Hepatocyte (in vitro differentiated cells): ENCODE data around the gene TXNRD1. TPM values are rescaled to one million over a fixed set of nuclear protein-coding genes. Genes with fewer than 3 reads are reported as not detected.
A peak's percentile ranks its signal among the peaks of the same experiment; 100 is the strongest.

Source experiments
- DNase-seq: peaks from one replicate; pipeline ENCODE4 v3.0.0-alpha.2; 2016; ENCODE audit warnings: low spot score
- H2AFZ ChIP-seq: fragments of 200-600 bp; sonication (generic); 2 replicates; pipeline ENCODE4 v1.6.0; 2016; ENCODE audit warnings: antibody characterized with exemption, mild to moderate bottlenecking
- H3K27ac ChIP-seq: fragments of 200-600 bp; sonication (generic); 2 replicates; pipeline ENCODE4 v1.5.1; 2016; ENCODE audit warnings: mild to moderate bottlenecking
- H3K27me3 ChIP-seq: fragments of 200-600 bp; sonication (generic); 2 replicates; pipeline ENCODE4 v1.6.1; 2016
- H3K36me3 ChIP-seq: fragments of 200-600 bp; sonication (generic); replicated peaks from 2 replicates; pipeline ENCODE4 v1.5.1; 2016; ENCODE audit warnings: low read depth; ENCODE audit not compliant: insufficient read depth
- H3K4me1 ChIP-seq: fragments of 200-600 bp; sonication (generic); 2 replicates; pipeline ENCODE4 v1.5.1; 2016; ENCODE audit warnings: mild to moderate bottlenecking, moderate library complexity; ENCODE audit not compliant: insufficient read depth
- H3K4me2 ChIP-seq: fragments of 200-600 bp; sonication (generic); 2 replicates; pipeline ENCODE4 v1.6.0; 2016
- H3K4me3 ChIP-seq: fragments of 200-600 bp; sonication (generic); 2 replicates; pipeline ENCODE4 v1.5.1; 2016; ENCODE audit warnings: mild to moderate bottlenecking
- H3K79me2 ChIP-seq: fragments of 200-600 bp; sonication (generic); 2 replicates; pipeline ENCODE4 v1.6.0; 2017; ENCODE audit warnings: mild to moderate bottlenecking
- H3K9me2 ChIP-seq: fragments of 200-600 bp; sonication (generic); replicated peaks from 2 replicates; pipeline ENCODE4 v1.6.0; 2017; ENCODE audit warnings: mild to moderate bottlenecking; ENCODE audit not compliant: insufficient read depth
- H3K9me3 ChIP-seq: fragments of 200-600 bp; sonication (generic); 2 replicates; pipeline ENCODE4 v1.5.1; 2016; ENCODE audit warnings: low read depth, mild to moderate bottlenecking
- H4K20me1 ChIP-seq: fragments of 200-600 bp; sonication (generic); 2 replicates; pipeline ENCODE4 v1.6.0; 2016; ENCODE audit warnings: mild to moderate bottlenecking; ENCODE audit not compliant: insufficient read depth, poor library complexity, severe bottlenecking
- CTCF ChIP-seq: fragments of 200-600 bp; sonication (generic); IDR thresholded peaks from 2 replicates; pipeline ENCODE4 v1.5.1; 2016; ENCODE audit warnings: antibody characterized with exemption, mild to moderate bottlenecking; ENCODE audit not compliant: poor library complexity
- EZH2 ChIP-seq: fragments of 200-600 bp; sonication (generic); IDR thresholded peaks from 2 replicates; pipeline ENCODE4 v1.6.1; 2016; ENCODE audit warnings: antibody characterized with exemption, mild to moderate bottlenecking, borderline replicate concordance
- EZH2phosphoT487 ChIP-seq: fragments of 200-600 bp; sonication (generic); IDR thresholded peaks from one replicate; pipeline ENCODE4 v1.6.1; 2018; ENCODE audit warnings: antibody characterized with exemption, mild to moderate bottlenecking, low read depth, moderate library complexity; ENCODE audit not compliant: unreplicated experiment, severe bottlenecking
- WGBS: methylation state at CpG from one replicate; pipeline ENCODE4 v1.1.6; 2016; ENCODE audit warnings: low lambda C conversion rate; ENCODE audit errors: missing lambda C conversion rate; 5-methylcytosine and 5-hydroxymethylcytosine counted together
- polyA plus RNA-seq: library from polyadenylated mRNA; unstranded; fragments of >200 nt; fragmentation: Nextera tagmentation; extraction: Ambion mirVana; gene quantifications from 2 replicates; pipeline ENCODE4 v1.2.1, GENCODE V29; 2016
- total RNA-seq: library from RNA; depleted of rRNA; stranded (reverse); fragments of >200 nt; gene quantifications from 2 replicates; pipeline ENCODE4 v1.2.3, GENCODE V29; 2014

TXNRD1 gene
- total and polyA plus RNA-seq, 2 experiments from 2014 or later: 49.8 to 113 TPM

- no peaks in the 10 kb centered on the region for H3K4me1 ChIP-seq
- H3K27ac ChIP-seq: no peak overlapping the region
- H3K9me2 ChIP-seq: no peaks in the 10 kb centered on the region
- TF ChIP-seq EZH2phosphoT487 (no peak), CTCF (no peak)
- no peaks in the 10 kb centered on the region for H3K9me3 ChIP-seq
- no peak overlapping the region for H2AFZ ChIP-seq
- DNase-seq: no peak
- H3K36me3 ChIP-seq: no peaks in the 10 kb centered on the region
- H3K4me3 ChIP-seq: no peak overlapping the region
- 91% methylated on average over 4 of the region's 4 CpGs for WGBS
- H4K20me1 ChIP-seq: no peaks in the 10 kb centered on the region
- no peak overlapping the region for H3K4me2 ChIP-seq
- H3K27me3 ChIP-seq: no peaks in the 10 kb centered on the region
- H3K79me2 ChIP-seq: no peaks in the 10 kb centered on the region
Measured at GRCh38 chr12:104274811-104275210, 59.2 kb downstream of the TXNRD1 start.

DNA sequence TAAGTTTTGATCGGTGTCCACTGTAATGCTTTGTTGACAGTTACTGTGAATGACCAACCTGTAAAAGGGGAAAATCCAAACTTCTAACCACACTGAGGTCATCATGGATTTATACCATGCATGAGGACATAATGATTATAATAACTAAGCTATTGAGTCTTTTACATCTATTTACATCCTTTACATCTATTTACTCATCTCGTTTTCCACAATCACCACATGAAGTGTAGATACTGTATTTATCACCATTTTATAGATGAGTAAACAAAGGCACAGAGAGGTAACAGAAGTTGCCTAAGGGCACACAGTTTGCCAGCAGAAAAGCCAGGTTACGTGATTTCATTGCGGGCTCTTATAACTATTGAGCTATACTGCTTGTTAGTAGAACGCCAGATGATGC is 60.1 kb downstream of the TXNRD1 start:
- no peak overlapping the region for H3K4me2 ChIP-seq
- no peak overlapping the region for H3K4me3 ChIP-seq

DNA sequence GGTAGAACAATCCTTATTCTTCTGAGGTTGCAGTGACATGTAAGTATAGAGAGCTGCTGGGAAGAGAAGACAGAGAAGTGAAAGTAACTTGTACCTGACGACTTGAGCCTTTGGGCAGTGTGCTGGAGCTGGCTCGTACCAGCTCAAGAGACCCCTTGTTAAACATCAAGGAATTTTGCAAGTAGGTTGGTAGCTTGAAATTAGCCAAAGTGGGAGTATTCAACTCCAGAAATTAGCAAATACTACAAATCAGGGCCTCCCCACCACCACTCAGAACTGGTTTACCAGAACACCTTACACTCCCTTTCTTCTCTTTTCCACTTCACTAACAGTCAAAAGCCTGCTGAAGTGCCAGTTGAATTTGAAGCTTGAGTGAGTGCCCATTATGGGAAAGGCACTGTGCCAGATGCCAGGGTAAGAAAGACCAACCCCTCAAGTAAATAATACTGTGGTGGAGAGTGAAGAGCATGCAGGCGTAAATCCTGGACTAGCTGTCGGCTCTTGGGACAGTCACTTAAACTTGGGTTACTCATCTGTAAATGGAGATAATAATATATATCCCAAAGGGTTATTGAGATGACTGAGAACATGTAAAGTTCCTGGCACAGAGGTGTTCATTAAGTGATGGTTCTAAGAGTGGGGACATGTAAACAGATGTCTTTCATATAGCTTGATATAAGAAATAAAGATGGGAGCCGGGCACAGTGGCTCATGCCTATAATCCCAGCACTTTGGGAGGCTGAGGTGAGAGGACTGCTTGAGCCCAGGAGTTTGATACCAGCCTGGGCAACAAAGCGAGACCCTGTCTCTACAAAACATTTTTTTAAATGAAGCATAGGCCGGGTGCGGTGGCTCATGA is 60.9 kb downstream of the TXNRD1 start:
- H3K9me2 ChIP-seq: no peaks in the 10 kb centered on the region
- H3K27ac ChIP-seq: peak overlapping the region; percentile 90
- no peaks in the 10 kb centered on the region for H3K36me3 ChIP-seq
- no peak for DNase-seq
- H2AFZ ChIP-seq: no peak overlapping the region
- H4K20me1 ChIP-seq: no peaks in the 10 kb centered on the region
- peak overlapping the region; percentile 34 for H3K4me2 ChIP-seq
- H3K27me3 ChIP-seq: no peaks in the 10 kb centered on the region
- peaks cover 4% of the 10 kb centered on the region for H3K4me1 ChIP-seq
- WGBS: 86% methylated on average over 8 of the region's 8 CpGs
- TF ChIP-seq EZH2: no peak
- no peak for TF ChIP-seq CTCF
- no peak for TF ChIP-seq EZH2phosphoT487
- no peak overlapping the region for H3K4me3 ChIP-seq
- H3K79me2 ChIP-seq: no peaks in the 10 kb centered on the region
- no peaks in the 10 kb centered on the region for H3K9me3 ChIP-seq

More for the DNA sequence above, 60.1 kb downstream of the TXNRD1 start:
- TF ChIP-seq EZH2phosphoT487 (no peak), EZH2 (no peak), CTCF (no peak)
- Histone ChIP-seq H3K9me2 (no peaks in the 10 kb centered on the region), H3K79me2 (no peaks in the 10 kb centered on the region), H3K9me3 (no peaks in the 10 kb centered on the region), H3K36me3 (no peaks in the 10 kb centered on the region), H3K27me3 (no peaks in the 10 kb centered on the region), H2AFZ (no peak overlapping the region), H4K20me1 (no peaks in the 10 kb centered on the region), H3K27ac (no peak overlapping the region), H3K4me1 (peaks cover 4% of the 10 kb centered on the region)
- 65% methylated on average over 5 of the region's 5 CpGs for WGBS
- DNase-seq: no peak
